8988T (cell line): ENCODE data around the gene IL31RA.

Source experiments
- DNase-seq: peaks from one replicate; pipeline ENCODE4 v3.0.0; 2011

IL31RA gene

GRCh38 chr5:55904152-55904551 is 53.0 kb downstream of the IL31RA start:
- no peak for DNase-seq

- no peak for DNase-seq
Observed at GRCh38 chr5:55905251-55905650, 54.1 kb downstream of the IL31RA start.

GRCh38 chr5:55907927-55908326 is 56.8 kb downstream of the IL31RA start:
- DNase-seq = no peak

GRCh38 chr5:55908804-55909203 is 57.6 kb downstream of the IL31RA start:
- DNase-seq = no peak

GRCh38 chr5:55911784-55912653 is 60.9 kb downstream of the IL31RA start:
- DNase-seq = no peak

GRCh38 chr5:55913466-55914413 is 62.6 kb downstream of the IL31RA start:
- DNase-seq = no peak

- DNase-seq = no peak
Observed at GRCh38 chr5:55914971-55915370, 63.8 kb downstream of the IL31RA start.

DNA sequence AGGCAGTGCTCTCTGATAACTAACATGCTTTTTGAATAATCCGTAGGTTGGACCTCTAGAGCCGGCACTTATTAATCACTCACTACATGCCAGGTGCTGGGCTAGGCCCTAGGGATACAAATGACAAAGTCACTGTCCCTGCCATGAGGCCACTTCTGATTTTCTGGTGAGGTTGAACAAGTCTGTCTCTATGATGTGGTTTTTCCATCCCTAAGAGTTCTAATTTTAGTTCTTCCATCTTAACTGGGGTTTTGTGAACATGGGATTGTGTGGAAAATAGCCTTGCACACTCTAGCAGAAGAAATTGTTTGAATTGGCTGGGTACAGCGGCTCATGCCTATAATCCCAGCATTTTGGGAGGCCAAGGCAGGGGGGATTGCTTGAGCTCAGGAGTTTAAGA is 64.6 kb downstream of the IL31RA start:
- DNase-seq = no peak

DNA sequence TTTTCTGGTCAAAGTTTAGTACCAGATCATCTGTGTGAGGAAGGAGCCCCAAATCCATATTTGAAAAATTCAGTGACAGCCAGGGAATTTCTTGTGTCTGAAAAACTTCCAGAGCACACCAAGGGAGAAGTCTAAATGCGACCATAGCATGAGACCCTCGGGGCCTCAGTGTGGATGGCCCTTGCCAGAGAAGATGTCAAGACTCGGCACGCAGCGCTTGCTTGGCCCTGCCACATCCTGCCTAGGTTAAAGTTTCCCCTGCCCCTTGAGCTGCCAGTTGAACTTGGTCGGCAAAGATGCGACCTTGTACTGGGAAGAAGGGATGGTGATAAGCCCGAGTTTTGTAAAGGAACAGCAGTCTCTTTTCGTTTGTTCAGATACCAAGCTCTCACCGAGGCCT is 65.8 kb downstream of the IL31RA start:
- DNase-seq = no peak

DNA sequence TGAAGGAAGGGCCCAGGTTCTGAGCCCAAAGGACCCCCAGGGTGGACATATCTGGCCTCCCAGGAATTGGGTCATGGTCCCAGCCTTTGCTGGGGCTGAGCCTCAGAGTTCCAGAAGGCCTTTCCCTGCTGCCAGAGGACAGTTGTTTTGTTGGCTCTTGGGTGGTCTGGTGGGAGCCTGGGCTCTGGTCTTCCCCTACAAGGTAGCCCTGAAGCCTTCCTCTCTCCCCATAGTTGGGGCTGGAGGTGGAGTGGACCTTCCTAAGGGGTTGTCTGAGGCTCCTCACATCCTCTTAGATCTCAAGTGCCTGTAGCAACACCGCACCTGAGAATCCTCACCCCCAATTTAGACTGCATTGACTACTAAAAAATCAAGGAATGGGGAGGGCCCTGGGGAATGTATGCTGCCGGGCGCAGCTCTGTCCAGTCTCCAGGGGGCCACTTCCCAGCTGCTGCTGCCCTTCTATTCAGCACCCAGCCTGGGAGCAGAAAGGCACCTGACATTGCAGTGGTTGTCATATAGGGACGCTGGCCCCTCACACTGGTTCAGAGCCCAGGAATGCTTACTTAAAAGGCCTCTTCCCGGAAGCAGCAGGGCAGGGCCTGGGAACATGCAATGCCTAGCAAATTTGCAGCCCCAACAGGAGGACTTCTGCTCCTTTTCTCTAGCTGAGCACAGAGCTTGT is 66.4 kb downstream of the IL31RA start:
- DNase-seq = no peak

DNA sequence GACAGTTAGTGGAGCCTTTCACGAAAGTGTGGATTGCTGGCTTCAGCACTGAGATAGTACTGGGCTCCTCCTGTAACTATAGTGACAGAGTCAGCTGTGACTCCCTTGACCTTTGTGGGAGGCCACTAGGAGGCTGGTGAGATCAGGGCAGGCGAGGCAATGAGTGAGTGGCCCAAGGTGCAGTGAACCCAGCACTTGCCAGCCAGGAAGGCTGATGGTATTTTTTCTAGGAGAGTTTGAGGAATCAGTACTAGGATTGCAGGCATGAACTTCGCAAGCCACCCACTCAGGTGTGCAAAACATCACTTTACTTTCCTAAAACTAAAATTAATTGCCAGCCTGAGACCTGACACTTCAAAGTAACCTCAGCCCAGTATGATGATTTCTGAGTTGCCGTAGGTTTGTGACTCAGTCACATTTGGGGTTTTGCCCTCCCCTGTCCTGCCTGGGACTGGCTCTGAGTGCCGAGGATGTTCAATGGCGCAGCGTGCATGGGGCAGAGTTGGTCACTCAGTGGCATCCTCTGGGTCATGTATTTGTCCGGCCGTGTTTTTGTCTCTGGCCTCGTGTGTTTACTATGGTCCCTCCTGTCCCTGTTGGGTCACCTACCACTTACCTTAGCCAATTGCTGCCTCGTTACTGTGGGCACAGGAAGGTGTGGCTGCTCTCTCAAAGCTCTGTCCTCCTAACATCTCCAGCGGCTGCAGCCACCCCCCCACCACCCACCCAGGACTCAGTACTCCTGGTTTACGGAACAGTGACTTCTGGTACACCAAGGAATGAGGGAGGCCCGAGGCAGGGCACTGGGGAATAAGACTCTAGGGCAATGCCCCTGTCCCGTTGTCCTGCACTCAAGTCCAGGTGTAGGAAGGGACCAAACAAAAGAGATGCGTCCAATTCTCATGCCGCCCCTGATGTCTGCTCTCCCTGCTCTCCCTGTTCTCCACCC is 67.2 kb downstream of the IL31RA start:
- no peak for DNase-seq

GRCh38 chr5:55919625-55920024 is 68.5 kb downstream of the IL31RA start:
- DNase-seq = no peak

DNA sequence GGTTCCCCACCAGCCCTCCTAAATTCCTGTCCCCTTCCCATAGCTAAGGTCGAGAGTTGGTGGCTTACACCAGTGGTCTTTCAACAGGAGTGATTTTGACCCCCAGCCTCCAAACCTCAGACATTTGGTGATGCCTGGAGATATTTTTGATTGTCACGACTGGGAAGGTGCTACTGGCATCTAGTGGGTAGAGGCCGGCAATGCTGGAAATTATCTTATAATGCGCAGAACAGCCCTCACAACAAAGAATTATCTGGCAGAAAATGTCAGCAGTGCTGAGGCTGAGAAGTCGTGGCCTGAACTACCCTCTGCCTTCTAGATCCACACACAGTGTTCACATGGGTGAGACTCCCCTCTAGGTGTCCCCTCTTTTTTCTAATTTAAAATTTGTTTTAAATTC is 69.6 kb downstream of the IL31RA start:
- DNase-seq = no peak

DNA sequence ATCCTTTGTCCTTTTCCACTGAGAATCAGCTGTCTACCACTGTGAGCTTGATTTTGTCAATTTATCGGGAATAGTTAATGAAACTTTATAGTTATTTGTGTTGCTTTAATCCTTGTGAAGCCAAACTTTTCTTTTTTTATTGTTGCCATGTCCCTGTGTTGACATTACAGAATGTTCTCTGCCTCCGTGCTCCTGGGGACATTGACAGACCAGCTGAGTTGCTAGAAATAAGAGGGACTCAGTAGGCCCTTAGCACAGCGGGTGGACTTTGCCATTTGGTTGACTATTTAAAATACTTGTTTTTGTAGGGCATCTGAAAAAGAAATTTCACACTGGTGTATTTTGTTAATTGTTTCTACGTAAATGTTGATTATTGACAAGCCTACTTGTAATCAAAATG is 70.5 kb downstream of the IL31RA start:
- no peak for DNase-seq

GRCh38 chr5:55923177-55923771 is 72.1 kb downstream of the IL31RA start:
- no peak for DNase-seq

- DNase-seq = no peak
Observed at GRCh38 chr5:55923865-55924500, 72.8 kb downstream of the IL31RA start.

GRCh38 chr5:55924744-55925143 is 73.6 kb downstream of the IL31RA start:
- DNase-seq = no peak

DNA sequence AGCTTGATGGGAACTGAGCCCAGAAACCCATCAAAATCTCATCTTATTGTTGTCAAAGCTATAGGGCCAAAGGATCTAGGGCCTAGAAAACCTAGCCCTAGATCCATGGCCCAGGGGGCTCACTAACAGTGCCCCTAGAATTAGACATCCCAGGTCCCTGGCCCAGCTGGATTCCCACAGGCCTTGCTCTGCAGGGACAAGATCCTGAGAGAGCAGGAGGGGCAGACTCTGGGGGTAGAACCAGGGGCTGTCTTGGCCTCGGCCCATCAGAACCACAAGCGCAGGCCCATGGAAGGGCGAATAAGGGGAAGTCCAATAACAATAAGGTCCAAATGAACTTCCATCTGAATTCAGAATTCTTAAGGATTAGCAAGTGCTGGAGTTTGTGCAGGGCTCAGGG is 74.0 kb downstream of the IL31RA start:
- no peak for DNase-seq

DNA sequence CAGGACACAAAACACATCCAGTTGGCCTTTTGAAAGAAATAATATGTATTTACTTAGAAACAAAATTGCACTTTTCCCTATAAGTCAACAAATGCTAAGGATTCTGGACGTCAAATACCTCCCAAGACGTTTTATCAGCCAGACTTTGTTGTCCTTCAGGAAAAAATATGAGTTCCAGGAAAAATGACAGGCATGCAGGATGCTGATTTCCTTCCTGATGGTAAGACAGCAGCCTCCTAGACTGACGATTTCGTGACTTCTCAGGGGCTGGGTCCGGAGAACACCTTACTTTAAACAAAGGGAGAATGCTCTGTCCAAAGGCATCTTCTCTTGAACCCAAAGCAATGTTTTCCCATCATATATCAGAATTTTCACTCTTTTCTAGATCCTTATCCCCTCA is 74.6 kb downstream of the IL31RA start:
- no peak for DNase-seq

DNA sequence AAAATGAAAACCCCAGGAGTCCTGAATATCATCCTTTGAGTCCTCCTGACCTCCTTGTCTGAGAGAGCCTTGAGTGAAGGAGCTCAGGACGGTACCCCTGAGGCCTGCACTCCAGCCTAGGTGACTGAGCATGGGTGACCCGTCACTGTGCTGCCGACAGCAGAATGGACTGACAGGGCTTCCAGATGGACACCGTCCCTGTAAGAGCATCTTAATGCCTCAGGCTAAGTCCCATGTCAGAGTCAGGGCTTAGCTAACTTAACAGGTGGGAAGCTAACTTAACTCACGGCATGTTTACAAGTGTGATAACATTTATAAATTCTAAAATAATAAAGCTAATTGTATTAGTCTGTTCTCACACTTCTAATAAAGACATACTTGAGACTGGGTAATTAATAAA is 75.3 kb downstream of the IL31RA start:
- no peak for DNase-seq
